Hepatocyte (in vitro differentiated cells): ENCODE data around the gene OR6V1. TPM values are rescaled to one million over a fixed set of nuclear protein-coding genes. Genes with fewer than 3 reads are reported as not detected.
"Not testable (repeated sequence)": the region's sequence is repeated elsewhere in the genome, so short reads cannot be mapped to it uniquely, and the experiment has no call there.

Source experiments
- DNase-seq: peaks from one replicate; pipeline ENCODE4 v3.0.0-alpha.2; 2016; ENCODE audit warnings: low spot score
- H2AFZ ChIP-seq: fragments of 200-600 bp; sonication (generic); 2 replicates; pipeline ENCODE4 v1.6.0; 2016; ENCODE audit warnings: antibody characterized with exemption, mild to moderate bottlenecking
- H3K27ac ChIP-seq: fragments of 200-600 bp; sonication (generic); 2 replicates; pipeline ENCODE4 v1.5.1; 2016; ENCODE audit warnings: mild to moderate bottlenecking
- H3K27me3 ChIP-seq: fragments of 200-600 bp; sonication (generic); 2 replicates; pipeline ENCODE4 v1.6.1; 2016
- H3K36me3 ChIP-seq: fragments of 200-600 bp; sonication (generic); replicated peaks from 2 replicates; pipeline ENCODE4 v1.5.1; 2016; ENCODE audit warnings: low read depth; ENCODE audit not compliant: insufficient read depth
- H3K4me1 ChIP-seq: fragments of 200-600 bp; sonication (generic); 2 replicates; pipeline ENCODE4 v1.5.1; 2016; ENCODE audit warnings: mild to moderate bottlenecking, moderate library complexity; ENCODE audit not compliant: insufficient read depth
- H3K4me2 ChIP-seq: fragments of 200-600 bp; sonication (generic); 2 replicates; pipeline ENCODE4 v1.6.0; 2016
- H3K4me3 ChIP-seq: fragments of 200-600 bp; sonication (generic); 2 replicates; pipeline ENCODE4 v1.5.1; 2016; ENCODE audit warnings: mild to moderate bottlenecking
- H3K79me2 ChIP-seq: fragments of 200-600 bp; sonication (generic); 2 replicates; pipeline ENCODE4 v1.6.0; 2017; ENCODE audit warnings: mild to moderate bottlenecking
- H3K9me2 ChIP-seq: fragments of 200-600 bp; sonication (generic); replicated peaks from 2 replicates; pipeline ENCODE4 v1.6.0; 2017; ENCODE audit warnings: mild to moderate bottlenecking; ENCODE audit not compliant: insufficient read depth
- H3K9me3 ChIP-seq: fragments of 200-600 bp; sonication (generic); 2 replicates; pipeline ENCODE4 v1.5.1; 2016; ENCODE audit warnings: low read depth, mild to moderate bottlenecking
- H4K20me1 ChIP-seq: fragments of 200-600 bp; sonication (generic); 2 replicates; pipeline ENCODE4 v1.6.0; 2016; ENCODE audit warnings: mild to moderate bottlenecking; ENCODE audit not compliant: insufficient read depth, poor library complexity, severe bottlenecking
- EZH2 ChIP-seq: fragments of 200-600 bp; sonication (generic); IDR thresholded peaks from 2 replicates; pipeline ENCODE4 v1.6.1; 2016; ENCODE audit warnings: antibody characterized with exemption, mild to moderate bottlenecking, borderline replicate concordance
- EZH2phosphoT487 ChIP-seq: fragments of 200-600 bp; sonication (generic); IDR thresholded peaks from one replicate; pipeline ENCODE4 v1.6.1; 2018; ENCODE audit warnings: antibody characterized with exemption, mild to moderate bottlenecking, low read depth, moderate library complexity; ENCODE audit not compliant: unreplicated experiment, severe bottlenecking
- WGBS: methylation state at CpG from one replicate; pipeline ENCODE4 v1.1.6; 2016; ENCODE audit warnings: low lambda C conversion rate; ENCODE audit errors: missing lambda C conversion rate; 5-methylcytosine and 5-hydroxymethylcytosine counted together
- polyA plus RNA-seq: library from polyadenylated mRNA; unstranded; fragments of >200 nt; fragmentation: Nextera tagmentation; extraction: Ambion mirVana; gene quantifications from 2 replicates; pipeline ENCODE4 v1.2.1, GENCODE V29; 2016
- total RNA-seq: library from RNA; depleted of rRNA; stranded (reverse); fragments of >200 nt; gene quantifications from 2 replicates; pipeline ENCODE4 v1.2.3, GENCODE V29; 2014
- TF ChIP-seq, protein P1 (sequence below): fragments of 200-600 bp; sonication (generic); IDR thresholded peaks from 2 replicates; pipeline ENCODE4 v1.5.1; 2016; ENCODE audit warnings: antibody characterized with exemption, mild to moderate bottlenecking; ENCODE audit not compliant: poor library complexity

Gene OR6V1
- total and polyA plus RNA-seq, 2 experiments from 2014 or later: 0.34 TPM; not detected in 1

DNA sequence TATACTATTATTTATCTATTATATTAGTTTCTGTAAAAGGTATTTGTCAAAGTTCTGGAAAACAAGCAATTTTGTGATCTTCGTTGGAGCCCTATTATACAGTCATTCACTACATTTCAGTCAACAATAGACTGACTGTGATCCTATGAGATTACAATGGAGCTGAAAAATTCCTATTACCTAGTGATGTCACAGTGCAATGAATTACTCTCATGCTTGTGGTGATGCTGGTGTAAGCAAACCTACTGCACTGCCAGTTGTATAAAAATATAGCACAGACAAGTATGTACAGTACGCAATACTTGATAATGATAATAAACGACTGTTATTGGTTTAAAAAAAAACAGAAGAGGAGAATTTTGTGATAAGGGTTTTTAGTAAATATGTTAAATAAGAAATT, 21.4 kb downstream of the OR6V1 start:
- WGBS: 81% methylated on average over 3 of the region's 3 CpGs
- H3K27me3 ChIP-seq: no peaks in the 10 kb centered on the region
- no peak overlapping the region for H3K4me3 ChIP-seq
- H3K36me3 ChIP-seq: no peaks in the 10 kb centered on the region
- H3K79me2 ChIP-seq: no peaks in the 10 kb centered on the region
- TF ChIP-seq, protein P1, sequence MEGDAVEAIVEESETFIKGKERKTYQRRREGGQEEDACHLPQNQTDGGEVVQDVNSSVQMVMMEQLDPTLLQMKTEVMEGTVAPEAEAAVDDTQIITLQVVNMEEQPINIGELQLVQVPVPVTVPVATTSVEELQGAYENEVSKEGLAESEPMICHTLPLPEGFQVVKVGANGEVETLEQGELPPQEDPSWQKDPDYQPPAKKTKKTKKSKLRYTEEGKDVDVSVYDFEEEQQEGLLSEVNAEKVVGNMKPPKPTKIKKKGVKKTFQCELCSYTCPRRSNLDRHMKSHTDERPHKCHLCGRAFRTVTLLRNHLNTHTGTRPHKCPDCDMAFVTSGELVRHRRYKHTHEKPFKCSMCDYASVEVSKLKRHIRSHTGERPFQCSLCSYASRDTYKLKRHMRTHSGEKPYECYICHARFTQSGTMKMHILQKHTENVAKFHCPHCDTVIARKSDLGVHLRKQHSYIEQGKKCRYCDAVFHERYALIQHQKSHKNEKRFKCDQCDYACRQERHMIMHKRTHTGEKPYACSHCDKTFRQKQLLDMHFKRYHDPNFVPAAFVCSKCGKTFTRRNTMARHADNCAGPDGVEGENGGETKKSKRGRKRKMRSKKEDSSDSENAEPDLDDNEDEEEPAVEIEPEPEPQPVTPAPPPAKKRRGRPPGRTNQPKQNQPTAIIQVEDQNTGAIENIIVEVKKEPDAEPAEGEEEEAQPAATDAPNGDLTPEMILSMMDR: no peak
- no peak for TF ChIP-seq EZH2
- no peak overlapping the region for H3K27ac ChIP-seq
- H3K9me3 ChIP-seq: no peaks in the 10 kb centered on the region
- H2AFZ ChIP-seq: no peak overlapping the region
- no peaks in the 10 kb centered on the region for H4K20me1 ChIP-seq
- no peaks in the 10 kb centered on the region for H3K9me2 ChIP-seq
- H3K4me1 ChIP-seq: no peaks in the 10 kb centered on the region
- no peak overlapping the region for H3K4me2 ChIP-seq
- no peak for DNase-seq

DNA sequence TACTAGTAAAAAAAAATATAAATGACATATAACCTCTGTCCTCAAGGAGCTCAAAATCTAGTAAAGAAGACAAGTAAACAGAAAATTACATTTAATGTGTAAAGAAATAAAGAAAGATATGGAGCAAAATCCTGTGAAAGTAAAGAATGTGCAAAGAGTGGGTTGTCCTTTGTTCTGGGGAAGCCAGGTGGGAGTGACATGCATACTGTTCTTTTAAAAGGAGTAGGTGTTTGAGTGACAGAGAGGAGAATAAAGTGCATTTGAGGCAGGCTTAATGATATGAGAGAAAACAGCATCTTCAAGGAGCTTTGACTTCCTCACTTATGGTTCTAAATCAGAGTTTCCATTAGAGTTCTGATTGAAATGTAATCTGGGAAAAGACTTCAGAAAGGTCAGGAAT, 22.0 kb downstream of the OR6V1 start:
- Histone ChIP-seq H3K9me2 (no peaks in the 10 kb centered on the region), H3K27me3 (no peaks in the 10 kb centered on the region), H3K9me3 (no peaks in the 10 kb centered on the region), H3K4me3 (no peak overlapping the region), H2AFZ (no peak overlapping the region), H3K36me3 (no peaks in the 10 kb centered on the region), H3K4me1 (no peaks in the 10 kb centered on the region), H3K27ac (no peak overlapping the region), H3K79me2 (no peaks in the 10 kb centered on the region), H4K20me1 (no peaks in the 10 kb centered on the region), H3K4me2 (no peak overlapping the region)
- DNase-seq: no peak
- TF ChIP-seq EZH2phosphoT487 (no peak), EZH2 (no peak)
- TF ChIP-seq, protein P1: no peak

DNA sequence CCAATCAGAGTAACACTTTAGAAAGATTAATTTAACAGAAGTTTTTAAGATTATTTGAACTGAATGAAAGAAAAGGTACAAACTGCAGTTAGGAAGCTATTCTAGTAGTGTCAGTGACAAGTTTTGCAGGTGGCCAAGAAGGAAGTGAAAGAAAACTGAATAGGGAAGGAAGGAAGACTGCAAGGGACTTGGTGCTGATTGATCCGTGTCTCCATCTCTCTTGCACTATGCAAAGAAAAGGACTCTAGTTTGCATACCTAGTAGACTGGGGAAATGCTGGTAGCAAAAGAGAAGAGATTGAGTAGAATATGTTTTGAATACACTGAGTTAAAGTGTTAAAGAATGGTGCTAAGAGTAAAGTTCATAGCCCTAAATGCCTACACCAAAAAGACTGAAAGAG, 33.0 kb downstream of the OR6V1 start:
- DNase-seq: no peak
- TF ChIP-seq EZH2phosphoT487 (no peak), EZH2 (no peak)
- TF ChIP-seq, protein P1: no peak
- Histone ChIP-seq H4K20me1 (no peaks in the 10 kb centered on the region), H3K9me2 (no peaks in the 10 kb centered on the region), H3K4me2 (no peak overlapping the region), H3K4me1 (no peaks in the 10 kb centered on the region), H3K36me3 (no peaks in the 10 kb centered on the region), H3K27ac (no peak overlapping the region), H3K4me3 (no peak overlapping the region), H3K9me3 (no peaks in the 10 kb centered on the region), H2AFZ (no peak overlapping the region), H3K79me2 (no peaks in the 10 kb centered on the region), H3K27me3 (no peaks in the 10 kb centered on the region)
- 97% methylated on average over 1 of the region's 1 CpG for WGBS

DNA sequence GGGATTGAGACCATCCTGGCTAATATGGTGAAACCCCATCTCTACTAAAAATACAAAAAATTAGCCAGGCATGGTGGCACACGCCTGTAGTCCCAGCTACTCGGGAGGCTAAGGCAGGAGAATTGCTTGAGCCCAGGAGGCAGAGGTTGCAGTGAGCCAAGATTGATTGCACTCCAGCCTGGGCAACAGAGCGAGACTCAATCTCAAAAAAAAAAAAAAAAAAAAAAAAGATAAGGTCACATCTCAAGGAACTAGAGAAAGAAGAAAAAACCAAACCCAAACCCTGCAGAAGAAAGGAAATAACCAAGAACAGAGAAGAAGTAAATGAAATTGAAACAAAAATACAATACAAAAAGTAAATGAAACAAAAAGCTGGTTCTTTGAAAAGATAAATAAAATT, 33.5 kb downstream of the OR6V1 start:
- not testable (repeated sequence) for H3K4me3 ChIP-seq, H3K79me2 ChIP-seq, H2AFZ ChIP-seq, H3K36me3 ChIP-seq, H3K4me2 ChIP-seq, H3K4me1 ChIP-seq, H3K27me3 ChIP-seq, H3K9me2 ChIP-seq, H4K20me1 ChIP-seq, H3K9me3 ChIP-seq, DNase-seq, H3K27ac ChIP-seq
- WGBS: 83% methylated on average over 3 of the region's 3 CpGs

DNA sequence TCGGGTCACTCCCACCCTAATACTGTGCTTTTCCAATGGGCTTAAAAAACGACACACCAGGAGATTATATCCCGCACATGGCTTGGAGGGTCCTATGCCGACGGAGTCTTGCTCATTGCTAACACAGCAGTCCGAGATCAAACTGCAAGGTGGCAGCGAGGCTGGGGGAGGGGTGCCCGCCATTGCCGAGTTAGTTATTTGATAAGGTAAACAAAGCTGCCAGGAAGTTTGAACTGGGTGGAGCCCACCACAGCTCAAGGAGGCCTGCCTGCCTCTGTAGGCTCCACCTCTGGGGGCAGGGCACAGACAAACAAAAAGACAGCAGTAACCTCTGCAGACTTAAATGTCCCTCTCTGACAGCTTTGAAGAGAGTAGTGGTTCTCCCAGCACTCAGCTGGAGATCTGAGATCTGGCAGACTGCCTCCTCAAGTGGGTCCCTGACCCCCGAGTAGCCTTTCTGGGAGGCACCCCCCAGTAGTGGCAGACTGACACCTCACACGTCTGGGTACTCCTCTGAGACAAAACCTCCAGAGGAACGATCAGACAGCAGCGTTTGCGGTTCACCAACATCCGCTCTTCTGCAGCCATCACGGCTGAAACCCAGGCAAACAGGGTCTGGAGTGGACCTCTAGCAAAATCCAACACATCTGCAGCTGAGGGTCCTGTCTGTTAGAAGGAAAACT, 36.5 kb downstream of the OR6V1 start:
- not testable (repeated sequence) for H3K27me3 ChIP-seq, DNase-seq, H3K4me1 ChIP-seq, H3K27ac ChIP-seq, H3K36me3 ChIP-seq, H3K9me3 ChIP-seq, H3K79me2 ChIP-seq, H2AFZ ChIP-seq, H3K4me2 ChIP-seq, H3K4me3 ChIP-seq, H4K20me1 ChIP-seq, H3K9me2 ChIP-seq
- WGBS: 91% methylated on average over 16 of the region's 16 CpGs
